ENCODE data around the gene KRT16.

The KRT16 gene

DNA sequence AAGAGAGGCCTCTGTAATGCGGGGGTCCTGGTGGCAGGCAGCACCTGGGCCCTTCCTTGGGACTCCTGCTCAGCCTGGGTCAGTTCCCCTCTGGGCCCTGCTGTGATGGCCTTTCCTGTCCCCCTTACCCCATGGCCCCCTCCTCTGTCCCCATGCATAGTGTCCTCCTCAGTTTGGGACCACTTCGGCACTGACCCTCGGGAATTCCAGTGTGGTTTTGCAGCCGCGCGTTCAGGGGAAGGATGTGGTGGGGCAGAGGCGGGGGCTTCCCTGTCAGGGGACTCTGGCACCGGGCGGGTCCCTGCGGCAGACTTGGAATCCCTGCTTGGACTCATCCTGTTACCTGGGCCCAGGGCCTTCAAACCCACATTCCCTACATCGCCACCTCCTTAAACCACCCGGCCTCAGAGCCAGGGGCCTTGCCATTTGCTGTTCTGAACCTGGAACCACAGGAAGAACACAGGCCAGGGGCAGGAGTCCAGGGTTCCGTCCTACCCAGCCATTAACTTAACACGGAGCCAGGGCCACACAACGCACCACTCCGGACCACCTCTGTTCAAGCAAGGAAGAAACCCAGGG lies 44.7 kb upstream of the KRT16 start:
- no CpG with 5 or more reads among the region's 16 CpGs for WGBS (ENCODE audit: extremely low coverage, insufficient coverage, low lambda C conversion rate)
- Histone ChIP-seq H3K79me2 (ENCODE audit: control insufficient read depth, insufficient read depth, low read length) (no peaks in the 10 kb centered on the region), H3K18ac (ENCODE audit: low read length) (no peak overlapping the region), H2BK15ac (replicated peaks; ENCODE audit: low read depth) (no peak overlapping the region), H3K4me3 (ENCODE audit: low read length) (no peak overlapping the region), H3K4me1 (ENCODE audit: control insufficient read depth, low read depth, low read length) (no peaks in the 10 kb centered on the region), H4K5ac (ENCODE audit: low read length) (no peak overlapping the region), H3K79me1 (ENCODE audit: low read length) (no peaks in the 10 kb centered on the region), H3K27ac (ENCODE audit: low read depth, low read length) (no peak overlapping the region), H4K8ac (ENCODE audit: low read depth, low read length) (no peak overlapping the region), H2BK5ac (ENCODE audit: low read length) (no peak overlapping the region), H3K27me3 (ENCODE audit: insufficient read depth, low read length, poor library complexity) (no peaks in the 10 kb centered on the region), H3K4me2 (ENCODE audit: low read length) (no peak overlapping the region), H2BK120ac (ENCODE audit: low read depth, low read length) (no peak overlapping the region), H3K9ac (ENCODE audit: low read length) (no peak overlapping the region), H3K36me3 (ENCODE audit: control insufficient read depth, insufficient read depth, low read length) (no peaks in the 10 kb centered on the region), H3K56ac (ENCODE audit: low read length) (no peak overlapping the region), H2AK5ac (ENCODE audit: low read length) (no peak overlapping the region), H3K23ac (ENCODE audit: low read length) (no peak overlapping the region), H3K4ac (ENCODE audit: low read depth, low read length) (no peak overlapping the region)
- DNase-seq, result no peak

DNA sequence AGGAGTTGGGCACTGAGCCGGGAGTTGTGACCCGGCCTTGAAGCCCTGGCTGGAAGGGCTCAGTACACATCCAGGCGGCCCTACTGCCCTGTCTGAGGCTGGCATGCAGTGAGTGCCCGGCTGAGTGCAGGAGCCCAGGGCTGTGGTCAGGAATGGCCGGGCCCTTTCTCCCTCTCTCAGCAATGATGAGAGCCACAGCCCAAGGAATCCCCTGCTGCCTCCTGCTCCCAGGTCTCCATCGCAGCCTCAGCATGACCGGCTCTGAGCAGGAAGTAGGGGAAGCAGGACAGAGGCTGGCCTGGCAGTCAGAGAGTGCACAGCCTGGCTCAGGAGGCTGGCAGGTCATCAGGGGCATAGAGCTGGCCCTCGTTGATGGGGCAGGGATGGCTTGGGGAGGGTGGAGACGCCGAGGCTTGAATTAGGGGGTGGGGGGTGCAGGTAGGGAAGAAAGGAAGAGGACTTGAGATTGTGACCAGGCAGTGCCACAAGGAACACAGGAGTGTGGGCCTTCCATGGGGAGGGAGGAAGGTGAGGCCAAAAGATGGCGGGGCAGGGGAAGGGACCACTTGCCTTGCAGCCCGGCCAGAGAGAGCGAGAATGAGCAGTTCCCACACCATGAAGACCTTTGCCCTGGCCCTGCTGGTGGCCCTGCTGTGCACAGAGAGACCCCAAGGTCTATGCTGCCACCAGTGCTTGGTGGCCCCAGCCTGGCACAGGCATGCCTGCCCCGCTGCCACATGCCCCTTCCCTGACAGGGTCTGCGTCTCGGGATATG lies 43.9 kb upstream of the KRT16 start:
- Histone ChIP-seq H2BK5ac (ENCODE audit: low read length) (no peak overlapping the region), H2AK5ac (ENCODE audit: low read length) (no peak overlapping the region), H4K5ac (ENCODE audit: low read length) (no peak overlapping the region), H3K4me2 (ENCODE audit: low read length) (no peak overlapping the region), H3K56ac (ENCODE audit: low read length) (peak overlapping the region; percentile 11), H3K4me1 (ENCODE audit: control insufficient read depth, low read depth, low read length) (no peaks in the 10 kb centered on the region), H3K79me2 (ENCODE audit: control insufficient read depth, insufficient read depth, low read length) (no peaks in the 10 kb centered on the region), H3K18ac (ENCODE audit: low read length) (no peak overlapping the region), H3K36me3 (ENCODE audit: control insufficient read depth, insufficient read depth, low read length) (no peaks in the 10 kb centered on the region), H2BK120ac (ENCODE audit: low read depth, low read length) (no peak overlapping the region), H3K9ac (ENCODE audit: low read length) (no peak overlapping the region), H3K27ac (ENCODE audit: low read depth, low read length) (no peak overlapping the region), H3K27me3 (ENCODE audit: insufficient read depth, low read length, poor library complexity) (no peaks in the 10 kb centered on the region), H3K4me3 (ENCODE audit: low read length) (no peak overlapping the region), H3K4ac (ENCODE audit: low read depth, low read length) (no peak overlapping the region), H2BK15ac (replicated peaks; ENCODE audit: low read depth) (no peak overlapping the region), H3K79me1 (ENCODE audit: low read length) (no peaks in the 10 kb centered on the region), H4K8ac (ENCODE audit: low read depth, low read length) (no peak overlapping the region), H3K23ac (ENCODE audit: low read length) (no peak overlapping the region)
- no peak for DNase-seq
- no CpG with 5 or more reads among the region's 16 CpGs for WGBS (ENCODE audit: extremely low coverage, insufficient coverage, low lambda C conversion rate)

DNA sequence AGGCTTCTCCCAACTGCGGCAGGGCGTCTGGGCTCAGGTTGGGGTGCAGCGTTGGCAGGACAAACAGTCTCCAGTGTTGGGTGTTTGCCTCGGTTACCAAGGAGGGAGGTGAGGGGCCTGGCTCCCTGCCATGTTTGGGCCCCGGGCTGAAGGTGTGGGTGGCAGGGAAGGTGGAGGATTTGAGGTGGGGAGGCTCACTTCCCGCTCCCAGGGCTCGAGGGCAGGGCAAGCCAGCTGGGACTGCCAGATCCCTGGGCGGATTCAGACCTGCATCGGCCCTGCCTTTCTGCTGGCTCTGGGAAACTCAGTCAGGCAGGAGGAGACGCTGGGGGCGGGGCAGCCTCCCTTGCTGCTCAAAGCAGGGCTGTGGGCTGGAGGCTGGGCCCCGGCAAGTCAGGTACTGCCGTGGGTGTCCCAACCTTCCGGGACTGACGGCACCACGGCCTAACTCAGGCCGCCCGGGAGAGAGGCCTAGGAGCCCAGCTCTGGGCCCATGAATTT lies 43.1 kb upstream of the KRT16 start:
- Histone ChIP-seq H3K9ac (ENCODE audit: low read length) (peak overlapping the region; percentile 15), H2AK5ac (ENCODE audit: low read length) (no peak overlapping the region), H2BK15ac (replicated peaks; ENCODE audit: low read depth) (no peak overlapping the region), H3K79me1 (ENCODE audit: low read length) (no peaks in the 10 kb centered on the region), H4K5ac (ENCODE audit: low read length) (no peak overlapping the region), H3K27me3 (ENCODE audit: insufficient read depth, low read length, poor library complexity) (no peaks in the 10 kb centered on the region), H2BK120ac (ENCODE audit: low read depth, low read length) (no peak overlapping the region), H3K23ac (ENCODE audit: low read length) (no peak overlapping the region), H3K36me3 (ENCODE audit: control insufficient read depth, insufficient read depth, low read length) (no peaks in the 10 kb centered on the region), H3K4me2 (ENCODE audit: low read length) (no peak overlapping the region), H2BK5ac (ENCODE audit: low read length) (no peak overlapping the region), H3K4me1 (ENCODE audit: control insufficient read depth, low read depth, low read length) (no peaks in the 10 kb centered on the region), H3K4ac (ENCODE audit: low read depth, low read length) (no peak overlapping the region), H3K18ac (ENCODE audit: low read length) (no peak overlapping the region), H3K79me2 (ENCODE audit: control insufficient read depth, insufficient read depth, low read length) (no peaks in the 10 kb centered on the region), H3K56ac (ENCODE audit: low read length) (peak overlapping the region; percentile 72), H3K4me3 (ENCODE audit: low read length) (no peak overlapping the region), H4K8ac (ENCODE audit: low read depth, low read length) (no peak overlapping the region), H3K27ac (ENCODE audit: low read depth, low read length) (no peak overlapping the region)
- no CpG with 5 or more reads among the region's 18 CpGs for WGBS (ENCODE audit: extremely low coverage, insufficient coverage, low lambda C conversion rate)
- peak; percentile 63 for DNase-seq

DNA sequence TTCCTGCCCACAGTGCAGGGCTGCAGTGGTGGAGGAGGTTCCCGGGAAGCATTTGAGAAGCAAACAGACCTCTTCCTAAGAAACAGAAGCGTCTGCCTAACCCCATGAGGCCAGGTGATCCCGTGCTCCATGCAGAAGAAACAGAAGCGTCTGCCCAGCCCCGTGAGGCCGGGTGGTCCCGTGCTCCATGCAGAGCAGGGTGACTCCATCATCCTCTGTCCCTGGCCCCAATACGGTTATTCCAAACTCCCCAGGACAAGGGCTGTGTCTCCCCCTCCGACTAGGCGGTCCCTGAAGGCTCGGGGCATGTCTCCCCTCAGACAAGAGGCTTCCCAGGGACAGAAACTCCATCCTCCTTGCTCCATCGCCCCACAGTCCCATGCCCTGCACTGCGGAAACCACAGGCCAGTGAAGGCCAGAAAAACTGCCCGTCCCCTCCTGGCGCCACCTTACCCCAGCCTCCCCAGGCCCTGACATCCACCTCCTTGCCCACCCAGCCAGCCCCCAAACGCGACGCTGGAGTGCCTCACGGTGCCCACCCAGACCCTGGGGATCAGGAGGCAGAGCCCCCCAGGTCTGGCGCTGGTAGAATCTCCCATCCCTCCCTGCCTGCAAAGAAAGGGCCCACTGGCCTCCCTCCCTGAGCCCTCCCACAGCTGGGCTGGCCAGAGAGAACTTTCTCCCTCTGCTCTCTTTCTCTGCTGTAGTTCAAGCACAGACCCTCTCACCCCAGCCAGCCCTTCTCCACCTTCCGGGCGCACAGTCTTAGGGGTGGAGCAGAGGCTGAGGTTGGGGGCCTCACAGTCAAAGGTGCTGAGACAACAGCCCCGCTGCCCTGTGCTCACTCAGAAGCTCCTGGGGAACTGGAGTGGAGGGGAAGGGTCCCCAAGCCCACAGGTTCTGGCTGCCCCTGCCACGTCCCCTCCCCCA lies 42.4 kb upstream of the KRT16 start:
- Histone ChIP-seq H4K8ac (ENCODE audit: low read depth, low read length) (no peak overlapping the region), H3K27me3 (ENCODE audit: insufficient read depth, low read length, poor library complexity) (no peaks in the 10 kb centered on the region), H3K4me3 (ENCODE audit: low read length) (no peak overlapping the region), H2BK5ac (ENCODE audit: low read length) (no peak overlapping the region), H3K79me1 (ENCODE audit: low read length) (no peaks in the 10 kb centered on the region), H3K4ac (ENCODE audit: low read depth, low read length) (no peak overlapping the region), H3K23ac (ENCODE audit: low read length) (no peak overlapping the region), H4K5ac (ENCODE audit: low read length) (no peak overlapping the region), H3K79me2 (ENCODE audit: control insufficient read depth, insufficient read depth, low read length) (no peaks in the 10 kb centered on the region), H2BK120ac (ENCODE audit: low read depth, low read length) (no peak overlapping the region), H3K18ac (ENCODE audit: low read length) (no peak overlapping the region), H3K36me3 (ENCODE audit: control insufficient read depth, insufficient read depth, low read length) (no peaks in the 10 kb centered on the region), H3K27ac (ENCODE audit: low read depth, low read length) (no peak overlapping the region), H3K4me2 (ENCODE audit: low read length) (no peak overlapping the region), H3K9ac (ENCODE audit: low read length) (peak overlapping the region; percentile 15), H2AK5ac (ENCODE audit: low read length) (no peak overlapping the region), H3K56ac (ENCODE audit: low read length) (peak overlapping the region; percentile 72), H3K4me1 (ENCODE audit: control insufficient read depth, low read depth, low read length) (no peaks in the 10 kb centered on the region), H2BK15ac (replicated peaks; ENCODE audit: low read depth) (no peak overlapping the region)
- no peak for DNase-seq
- WGBS (ENCODE audit: extremely low coverage, insufficient coverage, low lambda C conversion rate), result no CpG with 5 or more reads among the region's 24 CpGs

DNA sequence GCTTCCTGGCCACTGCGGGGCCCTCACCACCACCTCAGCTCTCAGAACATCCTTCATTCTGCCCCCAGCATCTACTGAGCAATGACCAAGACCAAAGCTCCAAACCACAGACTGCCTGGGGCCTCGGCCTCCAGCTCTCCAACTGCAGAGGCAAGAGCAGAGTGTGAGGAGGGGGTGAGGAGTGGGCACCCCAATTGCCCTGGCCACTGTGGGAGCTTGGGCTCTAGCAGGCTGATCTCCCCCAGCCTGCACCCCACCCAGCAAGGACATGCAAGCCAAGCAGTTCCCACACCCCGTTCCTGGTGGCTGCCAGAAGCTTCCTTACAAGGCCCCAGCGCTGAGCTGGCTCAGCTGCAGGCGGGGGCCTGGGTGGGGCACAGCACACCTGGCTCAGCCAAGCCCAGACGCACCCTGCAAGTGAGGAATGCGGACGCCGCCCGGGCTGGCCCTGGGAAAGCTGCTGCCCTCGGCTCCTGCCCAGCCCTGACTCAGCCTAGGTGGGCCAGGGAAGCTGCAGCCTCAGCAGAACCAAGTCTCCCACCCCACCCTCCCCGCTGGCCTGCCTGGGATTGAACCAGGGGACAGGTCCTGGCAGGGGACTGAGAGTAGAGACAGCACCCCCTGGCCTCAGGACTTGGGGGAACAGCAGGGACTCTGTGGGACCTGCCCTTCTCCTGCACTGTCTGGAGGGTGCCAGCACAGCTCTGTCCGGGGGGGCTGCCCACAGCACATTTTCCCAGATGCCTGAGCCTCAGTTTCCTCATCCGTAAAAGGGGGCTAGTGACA lies 41.5 kb upstream of the KRT16 start:
- Histone ChIP-seq H3K56ac (ENCODE audit: low read length) (no peak overlapping the region), H3K27ac (ENCODE audit: low read depth, low read length) (no peak overlapping the region), H3K18ac (ENCODE audit: low read length) (no peak overlapping the region), H3K4me1 (ENCODE audit: control insufficient read depth, low read depth, low read length) (no peaks in the 10 kb centered on the region), H2BK5ac (ENCODE audit: low read length) (no peak overlapping the region), H3K79me1 (ENCODE audit: low read length) (no peaks in the 10 kb centered on the region), H3K23ac (ENCODE audit: low read length) (no peak overlapping the region), H2BK15ac (replicated peaks; ENCODE audit: low read depth) (no peak overlapping the region), H3K4me2 (ENCODE audit: low read length) (no peak overlapping the region), H3K36me3 (ENCODE audit: control insufficient read depth, insufficient read depth, low read length) (no peaks in the 10 kb centered on the region), H3K9ac (ENCODE audit: low read length) (no peak overlapping the region), H2AK5ac (ENCODE audit: low read length) (no peak overlapping the region), H3K4me3 (ENCODE audit: low read length) (no peak overlapping the region), H4K8ac (ENCODE audit: low read depth, low read length) (no peak overlapping the region), H3K4ac (ENCODE audit: low read depth, low read length) (no peak overlapping the region), H3K79me2 (ENCODE audit: control insufficient read depth, insufficient read depth, low read length) (no peaks in the 10 kb centered on the region), H3K27me3 (ENCODE audit: insufficient read depth, low read length, poor library complexity) (no peaks in the 10 kb centered on the region), H2BK120ac (ENCODE audit: low read depth, low read length) (no peak overlapping the region), H4K5ac (ENCODE audit: low read length) (no peak overlapping the region)
- no CpG with 5 or more reads among the region's 14 CpGs for WGBS (ENCODE audit: extremely low coverage, insufficient coverage, low lambda C conversion rate)
- no peak for DNase-seq
